Pancreas (tissue), 10 donors: ENCODE measurements around the gene ABCA4. TPM values are rescaled to one million over a fixed set of nuclear protein-coding genes. Genes with fewer than 3 reads are reported as not detected.

Source experiments
- ATAC-seq, 4 donors: fragments of 200-7000 bp; cut with Tn5 transposase; one replicate each; pipeline versions ENCODE4 v1.8.0 to v1.9.1; 2020; ENCODE audit warnings: mild to moderate bottlenecking in 4 of 4, moderate library complexity in 4 of 4
- DNase-seq, 6 donors: peaks; one replicate each; pipeline ENCODE4 v3.0.0-alpha.2; 2020
- FAIRE-seq: peaks from 2 replicates; lab custom pipeline; 2012; peaks lifted over from hg19 to GRCh38; lab: Jason Lieb, UNC
- H3K27ac ChIP-seq, 4 donors: fragments of 200-600 bp; sonication (generic); 1 replicate in 3 of 4; 2 replicates in 1 of 4; pipeline versions ENCODE4 v1.5.0 to v1.8.0; 2020
- H3K27me3 ChIP-seq, 4 donors: fragments of 200-600 bp; one replicate each; pipeline ENCODE4 v1.8.0; 2021
- H3K36me3 ChIP-seq, 3 donors: fragments of 200-600 bp; sonication (generic) in 1 of 3; one replicate each; pipeline versions ENCODE4 v1.5.0 to v1.8.0; 2020 to 2021
- H3K4me1 ChIP-seq, 3 donors: fragments of 200-600 bp; one replicate each; pipeline ENCODE4 v1.8.0; 2021
- H3K4me3 ChIP-seq, 4 donors: fragments of 200-600 bp; sonication (generic) in 2 of 4; one replicate each; pipeline versions ENCODE4 v1.5.0 to v1.8.0; 2020 to 2021
- H3K9me3 ChIP-seq, 4 donors: fragments of 200-600 bp; one replicate each; pipeline ENCODE4 v1.8.0; 2021
- CTCF ChIP-seq, 4 donors: fragments of 200-600 bp; sonication (generic) in 3 of 4; IDR thresholded peaks; one replicate each; pipeline versions ENCODE4 v1.5.0 to v1.8.0; 2021; ENCODE audit warnings: antibody characterized with exemption in 4 of 4
- WGBS, 2 donors: extraction: QIAGEN DNeasy Blood & Tissue Kit; methylation state at CpG; one replicate each; pipeline ENCODE4 v1.1.7; 2013; 5-methylcytosine and 5-hydroxymethylcytosine counted together
- intact Hi-C, 3 donors: fragments of 100-400 bp; cut with DNase I; formaldehyde crosslinking; loops; one replicate each; pipeline versions ENCODE4 v1.11.1 to v1.14.2; 2022
- polyA plus RNA-seq, 2 donors: library from polyadenylated mRNA; stranded (reverse); fragments of 200-250 nt; gene quantifications; one replicate each; pipeline ENCODE4 v1.2.3, GENCODE V29; 2013
- total RNA-seq, 6 donors: library from RNA; stranded (reverse); fragmentation: NEBNext Ultra II Directional in 4 of 6; extraction: Animal tissue kit (Norgen Biotek cat#: 25700) in 4 of 6; gene quantifications; one replicate each; pipeline versions ENCODE4 v1.2.1 to v1.2.4, GENCODE V29; 2021 to 2023
- donor health status: healthy with polysubstance abuse.
- donor health status: DM: no; HTN: no; CAD: no; lungs with moderate emphysema.
- donor health status: DM: no; HTN: no; CAD: no.
- donor health status: control.
- donor health status: control.
- donor health status: Bipolar disorder and iron deficiency.
- donor health status: DM: yes; HTN: yes; CAD: no.
- donor health status: DM: no; HTN: no; CAD: no.
- donor health status: DM: no; HTN: no; CAD: no.
- donor health status: DM: yes; HTN: yes; CAD: no.

Gene ABCA4
- total and polyA plus RNA-seq, 8 donors, result 0.03 to 0.16 (median 0.14) TPM; not detected in 2

GRCh38 chr1:94013367-94013878, 107.5 kb downstream of the ABCA4 start:
- TF ChIP-seq CTCF (IDR thresholded peaks at IDR 0.05), result no peak
- H3K27me3 ChIP-seq, result no peaks in the 10 kb centered on the region
- intact Hi-C loops, result no loop called here
- FAIRE-seq, result no peak
- WGBS, 2 donors, result 77 to 88% methylated on average over 8 of the region's 8 CpGs
- H3K4me3 ChIP-seq, result no peak overlapping the region
- no peak for DNase-seq
- no peaks in the 10 kb centered on the region for H3K36me3 ChIP-seq
- no peak overlapping the region for H3K27ac ChIP-seq
- H3K9me3 ChIP-seq, result no peaks in the 10 kb centered on the region
- ATAC-seq, result no peak
- H3K4me1 ChIP-seq, result no peaks in the 10 kb centered on the region

GRCh38 chr1:94012708-94013366, 108.1 kb downstream of the ABCA4 start:
- Histone ChIP-seq H3K36me3 (no peaks in the 10 kb centered on the region), H3K4me1 (no peaks in the 10 kb centered on the region), H3K4me3 (no peak overlapping the region), H3K27ac (no peak overlapping the region), H3K9me3 (no peaks in the 10 kb centered on the region), H3K27me3 (no peaks in the 10 kb centered on the region)
- 63 to 65% methylated on average over 19 of the region's 19 CpGs for WGBS, 2 donors
- intact Hi-C loops, result no loop called here
- DNase-seq, result no peak
- no peak for TF ChIP-seq CTCF (IDR thresholded peaks at IDR 0.05)
- no peak for FAIRE-seq
- no peak for ATAC-seq

DNA sequence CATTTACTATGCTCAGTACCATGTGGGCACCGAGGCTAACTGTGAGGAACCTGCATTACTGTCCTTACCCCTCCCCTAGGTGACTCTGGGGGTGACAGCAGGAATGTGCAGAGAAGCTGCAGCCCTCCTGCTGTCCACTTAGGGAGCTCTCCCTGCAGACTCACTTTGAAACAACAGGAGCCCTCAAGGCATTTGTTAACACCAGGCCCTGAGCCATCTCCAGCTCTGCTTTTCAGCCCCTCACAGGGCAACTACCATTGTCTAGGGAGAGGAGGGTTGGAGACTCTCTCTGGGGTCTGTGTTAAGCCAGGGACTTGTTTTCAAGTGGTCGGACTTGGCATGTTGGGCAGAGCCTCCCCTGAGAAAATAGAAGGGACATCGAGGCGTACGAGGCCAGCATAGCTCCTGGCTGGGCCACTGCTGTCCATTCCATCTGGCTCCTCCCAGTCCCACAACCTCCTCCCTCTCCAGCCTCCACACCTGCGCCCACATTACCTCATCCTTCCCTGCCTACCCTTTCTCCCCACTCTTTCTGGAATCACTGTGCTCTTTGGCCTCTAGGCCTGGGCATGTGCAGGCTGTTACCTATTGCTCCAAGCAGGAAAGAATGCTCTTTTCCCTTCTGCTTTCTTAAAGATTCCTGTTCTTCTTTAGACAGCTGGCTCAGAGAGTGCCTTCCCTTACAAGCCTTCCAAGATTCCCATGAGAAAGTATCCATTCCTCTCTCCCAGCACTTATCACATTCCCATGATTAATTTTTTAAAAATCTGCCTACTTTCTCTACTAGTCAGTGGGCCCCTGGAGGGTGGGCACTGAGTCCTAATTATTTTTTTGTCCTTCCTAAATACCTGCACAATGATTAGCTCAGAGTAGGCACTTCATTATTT, 109.0 kb downstream of the ABCA4 start:
- ATAC-seq, result no peak
- DNase-seq, result no peak
- Histone ChIP-seq H3K9me3 (no peaks in the 10 kb centered on the region), H3K4me3 (no peak overlapping the region), H3K4me1 (no peaks in the 10 kb centered on the region), H3K27me3 (no peaks in the 10 kb centered on the region), H3K36me3 (no peaks in the 10 kb centered on the region), H3K27ac (no peak overlapping the region)
- 78 to 93% methylated on average over 6 of the region's 6 CpGs for WGBS, 2 donors
- no peak for TF ChIP-seq CTCF (IDR thresholded peaks at IDR 0.05)
- intact Hi-C loops, result no loop called here
- FAIRE-seq, result no peak

- Histone ChIP-seq H3K9me3 (no peaks in the 10 kb centered on the region), H3K4me3 (no peak overlapping the region), H3K27ac (no peak overlapping the region), H3K36me3 (no peaks in the 10 kb centered on the region), H3K4me1 (no peaks in the 10 kb centered on the region), H3K27me3 (no peaks in the 10 kb centered on the region)
- intact Hi-C loops, result no loop called here
- no peak for TF ChIP-seq CTCF (IDR thresholded peaks at IDR 0.05)
- FAIRE-seq (no peak), DNase-seq (no peak), ATAC-seq (no peak)
- 83 to 86% methylated on average over 8 of the region's 8 CpGs for WGBS, 2 donors
Measured at GRCh38 chr1:94011129-94011528, 109.8 kb downstream of the ABCA4 start.
